HG03196 (cell line): ENCODE measurements around the gene DESI2.

Experiments
- ATAC-seq: cut with Tn5 transposase; IDR thresholded peaks from one replicate; pipeline ENCODE4 v1.9.1; 2021; ENCODE audit not compliant: unreplicated experiment

The DESI2 gene

GRCh38 chr1:244751271-244751895 lies 98.5 kb downstream of the DESI2 start:
- no peak for ATAC-seq

GRCh38 chr1:244755673-244756072 lies 102.7 kb downstream of the DESI2 start:
- no peak for ATAC-seq

- no peak for ATAC-seq
These were observed 104.4 kb downstream of the DESI2 start for GRCh38 chr1:244757091-244757939.
